HEK293 (cell line): ENCODE data around the gene BAD.

ENCODE experiments used
- CTCF ChIP-seq: fragments of 450-650 bp; formaldehyde crosslinking; IDR thresholded peaks from 2 replicates; pipeline ENCODE4 v1.5.1; 2016; ENCODE audit warnings: missing biosample characterization, missing genetic modification characterization
- ELK4 ChIP-seq: IDR thresholded peaks from 2 replicates; pipeline ENCODE4 v1.6.1; 2011; ENCODE audit warnings: mild to moderate bottlenecking, low read depth, low read length, borderline replicate concordance
- REST ChIP-seq: fragments of 450-650 bp; formaldehyde crosslinking; IDR thresholded peaks from 2 replicates; pipeline ENCODE4 v1.5.1; 2016; ENCODE audit warnings: missing biosample characterization, missing genetic modification characterization
- SP2 ChIP-seq: fragments of 450-650 bp; formaldehyde crosslinking; IDR thresholded peaks from 2 replicates; pipeline ENCODE4 v1.5.1; 2016; ENCODE audit warnings: missing biosample characterization, missing genetic modification characterization
- TCF7L2 ChIP-seq: IDR thresholded peaks from 2 replicates; pipeline ENCODE4 v1.6.1; 2011; ENCODE audit warnings: low read depth, mild to moderate bottlenecking, inconsistent platforms, low read length, moderate library complexity, borderline replicate concordance
- YY2 ChIP-seq: fragments of 450-650 bp; formaldehyde crosslinking; IDR thresholded peaks from 2 replicates; pipeline ENCODE4 v1.5.1; 2016; ENCODE audit warnings: missing biosample characterization, missing genetic modification characterization
- ZBTB7A ChIP-seq: fragments of 450-650 bp; formaldehyde crosslinking; IDR thresholded peaks from 2 replicates; pipeline ENCODE4 v1.5.1; 2016; ENCODE audit warnings: low read depth, missing biosample characterization, missing genetic modification characterization
- ZNF140 ChIP-seq: fragments of 450-650 bp; formaldehyde crosslinking; IDR thresholded peaks from 2 replicates; pipeline ENCODE4 v1.5.1; 2016; ENCODE audit warnings: missing biosample characterization, missing genetic modification characterization
- ZNF155 ChIP-seq: fragments of 450-650 bp; formaldehyde crosslinking; IDR thresholded peaks from 2 replicates; pipeline ENCODE4 v1.5.1; 2016; ENCODE audit warnings: missing biosample characterization, missing genetic modification characterization
- ZNF239 ChIP-seq: fragments of 450-650 bp; formaldehyde crosslinking; IDR thresholded peaks from 2 replicates; pipeline ENCODE4 v1.5.1; 2016; ENCODE audit warnings: missing biosample characterization, missing genetic modification characterization
- ZNF324 ChIP-seq: fragments of 450-650 bp; formaldehyde crosslinking; IDR thresholded peaks from 2 replicates; pipeline ENCODE4 v1.5.1; 2016; ENCODE audit warnings: missing biosample characterization, missing genetic modification characterization
- ZNF426 ChIP-seq: fragments of 450-650 bp; formaldehyde crosslinking; IDR thresholded peaks from 2 replicates; pipeline ENCODE4 v1.5.1; 2017; ENCODE audit warnings: missing biosample characterization, missing genetic modification characterization, mild to moderate bottlenecking, inconsistent platforms, moderate library complexity
- ZNF626 ChIP-seq: fragments of 450-650 bp; sonication (Bioruptor Pico); formaldehyde crosslinking; IDR thresholded peaks from 2 replicates; pipeline ENCODE4 v1.5.1; 2018; ENCODE audit warnings: missing biosample characterization, missing genetic modification characterization, inconsistent platforms
- ZNF785 ChIP-seq: fragments of 450-650 bp; formaldehyde crosslinking; IDR thresholded peaks from 2 replicates; pipeline ENCODE4 v1.5.1; 2016; ENCODE audit warnings: missing biosample characterization, missing genetic modification characterization

GRCh38 chr11:64275841-64276240, 8.6 kb downstream of the BAD start:
- TF ChIP-seq ELK4 = no peak
- TF ChIP-seq YY2 = no peak
- TF ChIP-seq CTCF (tag by site-specific recombination) = no peak
- TF ChIP-seq REST (tag by site-specific recombination) = no peak
- no peak for TF ChIP-seq ZNF785
- TF ChIP-seq ZNF426 (tag by site-specific recombination) = no peak
- no peak for TF ChIP-seq SP2 (tag by site-specific recombination)
- no peak for TF ChIP-seq ZBTB7A (tag by site-specific recombination)
- TF ChIP-seq ZNF239 (tag by site-specific recombination) = no peak
- TF ChIP-seq ZNF626 = no peak
- no peak for TF ChIP-seq ZNF324 (tag by site-specific recombination)
- TF ChIP-seq TCF7L2 = no peak
- no peak for TF ChIP-seq ZNF155 (tag by site-specific recombination)
- TF ChIP-seq ZNF140 (tag by site-specific recombination) = no peak
